Fibroblast of lung (primary cell): ENCODE measurements around the gene PSMD1.

Experiments
- EZH2 ChIP-seq: IDR thresholded peaks from 2 replicates; pipeline ENCODE4 v1.5.1; 2012; ENCODE audit warnings: low read length, control low read depth, mild to moderate bottlenecking; ENCODE audit errors: missing control alignments
- TF ChIP-seq, protein P1 (sequence below), 2 donors: IDR thresholded peaks in 1 of 2; conservative IDR thresholded peaks in 1 of 2; 1 replicate in 1 of 2; 2 replicates in 1 of 2; pipeline ENCODE4 v1.5.1; 2011 to 2012; ENCODE audit warnings: low read length in 2 of 2, control low read depth in 1 of 2, inconsistent platforms in 1 of 2, low read depth in 1 of 2, mild to moderate bottlenecking in 1 of 2

DNA sequence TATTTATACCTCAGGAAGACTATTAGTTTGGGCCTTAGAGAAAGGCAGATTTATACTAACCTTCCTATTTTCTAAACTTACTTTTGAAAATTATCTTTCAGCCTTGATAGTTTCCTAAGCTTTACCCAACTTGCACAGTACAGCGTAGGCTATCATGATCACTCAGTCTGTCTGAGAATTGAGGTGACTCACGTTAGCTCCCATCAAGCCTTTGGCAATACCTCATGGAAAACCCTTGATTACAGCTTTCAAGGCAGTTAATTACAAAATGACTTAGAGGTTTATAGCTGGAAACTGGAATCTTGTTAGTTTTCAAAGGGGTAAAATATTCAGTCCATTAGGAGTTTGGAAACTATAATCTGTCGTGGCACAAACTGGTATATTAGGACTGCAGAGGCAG lies 115.4 kb downstream of the PSMD1 start:
- TF ChIP-seq, protein P1, sequence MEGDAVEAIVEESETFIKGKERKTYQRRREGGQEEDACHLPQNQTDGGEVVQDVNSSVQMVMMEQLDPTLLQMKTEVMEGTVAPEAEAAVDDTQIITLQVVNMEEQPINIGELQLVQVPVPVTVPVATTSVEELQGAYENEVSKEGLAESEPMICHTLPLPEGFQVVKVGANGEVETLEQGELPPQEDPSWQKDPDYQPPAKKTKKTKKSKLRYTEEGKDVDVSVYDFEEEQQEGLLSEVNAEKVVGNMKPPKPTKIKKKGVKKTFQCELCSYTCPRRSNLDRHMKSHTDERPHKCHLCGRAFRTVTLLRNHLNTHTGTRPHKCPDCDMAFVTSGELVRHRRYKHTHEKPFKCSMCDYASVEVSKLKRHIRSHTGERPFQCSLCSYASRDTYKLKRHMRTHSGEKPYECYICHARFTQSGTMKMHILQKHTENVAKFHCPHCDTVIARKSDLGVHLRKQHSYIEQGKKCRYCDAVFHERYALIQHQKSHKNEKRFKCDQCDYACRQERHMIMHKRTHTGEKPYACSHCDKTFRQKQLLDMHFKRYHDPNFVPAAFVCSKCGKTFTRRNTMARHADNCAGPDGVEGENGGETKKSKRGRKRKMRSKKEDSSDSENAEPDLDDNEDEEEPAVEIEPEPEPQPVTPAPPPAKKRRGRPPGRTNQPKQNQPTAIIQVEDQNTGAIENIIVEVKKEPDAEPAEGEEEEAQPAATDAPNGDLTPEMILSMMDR (conservative IDR thresholded peaks at IDR 0.05 in 1 of 2, IDR thresholded peaks at IDR 0.05 in 1 of 2; ENCODE audit: low read depth in 1 of 2, low read length in 2 of 2): no peak
- TF ChIP-seq EZH2: no peak
